Measurements from ENCODE around the gene PRKCB. TPM values are rescaled to one million over a fixed set of nuclear protein-coding genes. Genes with fewer than 3 reads are reported as not detected.

Gene PRKCB
- polyA plus RNA-seq, 1 donor from 2014 or later: 27.6 TPM

- no peak overlapping the region for H3K4me3 ChIP-seq (ENCODE audit: low read length)
- H3K27me3 ChIP-seq (ENCODE audit: insufficient read depth, low read depth, low read length): no peaks in the 10 kb centered on the region
- H3K9me2 ChIP-seq (ENCODE audit: insufficient read depth, low read length): no peaks in the 10 kb centered on the region
- H3K36me3 ChIP-seq (ENCODE audit: insufficient read depth, low read length): no peaks in the 10 kb centered on the region
- H3K4me2 ChIP-seq (ENCODE audit: low read length): no peak overlapping the region
- H2AFZ ChIP-seq (ENCODE audit: low read depth, low read length): no peak overlapping the region
- H3K9ac ChIP-seq (ENCODE audit: low read length): no peak overlapping the region
- TF ChIP-seq EZH2 (IDR thresholded peaks at IDR 0.05; ENCODE audit: borderline replicate concordance, insufficient read depth, low read length, poor library complexity, severe bottlenecking) (no peak), RAD21 (conservative IDR thresholded peaks at IDR 0.05) (no peak), CTCF (IDR thresholded peaks at IDR 0.05; ENCODE audit: poor library complexity, severe bottlenecking) (no peak), SMC3 (conservative IDR thresholded peaks at IDR 0.05; ENCODE audit: poor library complexity) (no peak), EP300 (conservative IDR thresholded peaks at IDR 0.05; ENCODE audit: poor library complexity, severe bottlenecking) (no peak), TAF1 (IDR thresholded peaks at IDR 0.05; ENCODE audit: low read depth) (no peak), MXI1 (conservative IDR thresholded peaks at IDR 0.05; ENCODE audit: poor library complexity, severe bottlenecking) (no peak), REST (IDR thresholded peaks at IDR 0.05; ENCODE audit: borderline replicate concordance) (no peak), POLR2AphosphoS5 (IDR thresholded peaks at IDR 0.05) (no peak)
- no peaks in the 10 kb centered on the region for H3K79me2 ChIP-seq (replicated peaks; ENCODE audit: insufficient read depth, low read length)
- H3K9me3 ChIP-seq (ENCODE audit: low read length): no peaks in the 10 kb centered on the region
- no peaks in the 10 kb centered on the region for H4K20me1 ChIP-seq (ENCODE audit: insufficient read depth)
- no peak overlapping the region for H3K27ac ChIP-seq (ENCODE audit: low read length)
- H3F3A ChIP-seq (ENCODE audit: insufficient read depth, low read length, poor library complexity, severe bottlenecking): no peaks in the 10 kb centered on the region
Measured at GRCh38 chr16:24135624-24136565, 300.1 kb downstream of the PRKCB start.

GRCh38 chr16:24138024-24138423, 302.2 kb downstream of the PRKCB start:
- H3K36me3 ChIP-seq (ENCODE audit: insufficient read depth, low read length): no peaks in the 10 kb centered on the region
- H4K20me1 ChIP-seq (ENCODE audit: insufficient read depth): no peaks in the 10 kb centered on the region
- H2AFZ ChIP-seq (ENCODE audit: low read depth, low read length): no peak overlapping the region
- H3K27me3 ChIP-seq (ENCODE audit: insufficient read depth, low read depth, low read length): no peaks in the 10 kb centered on the region
- H3F3A ChIP-seq (ENCODE audit: insufficient read depth, low read length, poor library complexity, severe bottlenecking): no peaks in the 10 kb centered on the region
- H3K9me2 ChIP-seq (ENCODE audit: insufficient read depth, low read length): no peaks in the 10 kb centered on the region
- no peaks in the 10 kb centered on the region for H3K9me3 ChIP-seq (ENCODE audit: low read length)
- no peaks in the 10 kb centered on the region for H3K79me2 ChIP-seq (replicated peaks; ENCODE audit: insufficient read depth, low read length)
- no peak for TF ChIP-seq EP300 (conservative IDR thresholded peaks at IDR 0.05; ENCODE audit: poor library complexity, severe bottlenecking)
- TF ChIP-seq RAD21 (conservative IDR thresholded peaks at IDR 0.05): no peak
- no peak for TF ChIP-seq EZH2 (IDR thresholded peaks at IDR 0.05; ENCODE audit: borderline replicate concordance, insufficient read depth, low read length, poor library complexity, severe bottlenecking)
- TF ChIP-seq SMC3 (conservative IDR thresholded peaks at IDR 0.05; ENCODE audit: poor library complexity): no peak
- TF ChIP-seq POLR2AphosphoS5 (IDR thresholded peaks at IDR 0.05): no peak
- no peak for TF ChIP-seq MXI1 (conservative IDR thresholded peaks at IDR 0.05; ENCODE audit: poor library complexity, severe bottlenecking)
- no peak for TF ChIP-seq REST (IDR thresholded peaks at IDR 0.05; ENCODE audit: borderline replicate concordance)
- no peak for TF ChIP-seq TAF1 (IDR thresholded peaks at IDR 0.05; ENCODE audit: low read depth)
- TF ChIP-seq CTCF (IDR thresholded peaks at IDR 0.05; ENCODE audit: poor library complexity, severe bottlenecking): no peak
- H3K4me2 ChIP-seq (ENCODE audit: low read length): no peak overlapping the region
- H3K9ac ChIP-seq (ENCODE audit: low read length): no peak overlapping the region
- H3K27ac ChIP-seq (ENCODE audit: low read length): no peak overlapping the region
- H3K4me3 ChIP-seq (ENCODE audit: low read length): no peak overlapping the region

All from neural cell (in vitro differentiated cells).